ENCODE results near the gene ACADL.

- TF ChIP-seq POLR2A (IDR thresholded peaks at IDR 0.05) (no peak), CTCF (IDR thresholded peaks at IDR 0.05) (no peak), POLR2AphosphoS5 (IDR thresholded peaks at IDR 0.05) (no peak)
These were observed 17.3 kb downstream of the ACADL start for GRCh38 chr2:210207929-210208328.

All from gastroesophageal sphincter (tissue), 3 donors.